Activated CD4-positive, alpha-beta memory T cell treated with anti-CD3 and anti-CD28 coated beads, Interleukin-2, amount 10 ng/mL, durations not matched to agents 7 days and 5 days (primary cell): ENCODE data around the gene SKP2. TPM values are rescaled to one million over a fixed set of nuclear protein-coding genes. Genes with fewer than 3 reads are reported as not detected.

Source experiments
- CTCF ChIA-PET: fragments of 350-600 bp; sonication (Branson Sonifier 250); formaldehyde crosslinking; loops from one replicate; lab custom pipeline; 2021; ENCODE audit warnings: antibody characterized with exemption, inconsistent platforms; lab: Charles Lee
- POLR2A ChIA-PET: fragments of 350-600 bp; sonication (Branson Sonifier 250); formaldehyde crosslinking; loops from one replicate; lab custom pipeline; 2021; ENCODE audit warnings: antibody characterized with exemption; lab: Charles Lee
- DNase-seq: peaks from one replicate; pipeline ENCODE4 v3.0.0-alpha.2; 2020
- H3K27ac Mint-ChIP-seq: one replicate; pipeline ENCODE4 v1.8.0; 2021; ENCODE audit warnings: mild to moderate bottlenecking, mixed read lengths
- H3K27me3 Mint-ChIP-seq: one replicate; pipeline ENCODE4 v1.8.0; 2021; ENCODE audit warnings: mixed read lengths
- H3K36me3 Mint-ChIP-seq: one replicate; pipeline ENCODE4 v1.8.0; 2021; ENCODE audit warnings: low read depth, mixed read lengths
- H3K4me1 Mint-ChIP-seq: one replicate; pipeline ENCODE4 v1.8.0; 2021; ENCODE audit warnings: mixed read lengths
- H3K4me3 Mint-ChIP-seq: one replicate; pipeline ENCODE4 v1.8.0; 2021; ENCODE audit warnings: mild to moderate bottlenecking, mixed read lengths
- H3K9me3 Mint-ChIP-seq: one replicate; pipeline ENCODE4 v1.8.0; 2021; ENCODE audit warnings: mixed read lengths
- total RNA-seq, 2 experiments: library from RNA; stranded (reverse); gene quantifications; one replicate each; pipeline ENCODE4 v1.2.3, GENCODE V29; 2021

The SKP2 gene
- total RNA-seq, 2 experiments from 2014 or later, result 33.1 to 37.9 TPM

- no peaks in the 10 kb centered on the region for H3K9me3 Mint-ChIP-seq
- no peak overlapping the region for H3K27ac Mint-ChIP-seq
- H3K4me1 Mint-ChIP-seq, result peaks cover 30% of the 10 kb centered on the region
These were observed 5.5 kb upstream of the SKP2 start for GRCh38 chr5:36146390-36146789.

GRCh38 chr5:36147681-36148080 lies 4.2 kb upstream of the SKP2 start:
- DNase-seq, result no peak
- Mint-ChIP-seq H3K4me3 (no peak overlapping the region), H3K4me1 (peaks cover 36% of the 10 kb centered on the region), H3K9me3 (no peaks in the 10 kb centered on the region), H3K27ac (no peak overlapping the region), H3K36me3 (peaks cover 22% of the 10 kb centered on the region), H3K27me3 (no peaks in the 10 kb centered on the region)
- ChIA-PET CTCF (interaction anchor here (1.9 kb wide), 1 partner anchor 94 kb away, joined by 4 read pairs; the partner anchor contains the start of gene NADK2), POLR2A (no interaction called here)

More at GRCh38 chr5:36146390-36146789, 5.5 kb upstream of the SKP2 start:
- no peak overlapping the region for H3K4me3 Mint-ChIP-seq
- CTCF ChIA-PET, result no interaction called here
- POLR2A ChIA-PET, result no interaction called here
- H3K36me3 Mint-ChIP-seq, result peaks cover 18% of the 10 kb centered on the region
- DNase-seq, result no peak
- no peaks in the 10 kb centered on the region for H3K27me3 Mint-ChIP-seq

- Mint-ChIP-seq H3K27ac (peak overlapping the region; percentile 83), H3K4me1 (peaks cover 60% of the 10 kb centered on the region), H3K9me3 (no peaks in the 10 kb centered on the region), H3K4me3 (peak overlapping the region; percentile 97), H3K27me3 (no peaks in the 10 kb centered on the region), H3K36me3 (peaks cover 43% of the 10 kb centered on the region)
- ChIA-PET CTCF (interaction anchor here (1.1 to 4.3 kb wide), 8 partner anchors 9 to 540 kb away, joined by 3 to 34 read pairs (median 4); partner anchors contain the start of gene NADK2), POLR2A (interaction anchor here (0.7 to 4.1 kb wide), 19 partner anchors 9 to 1222 kb away, joined by 3 to 80 read pairs (median 4); partner anchors contain the start of genes DNAJC21, NADK2 and NUP155)
- peak; percentile 67 for DNase-seq
These were observed 1.1 kb upstream of the SKP2 start for GRCh38 chr5:36150676-36151433.

- no peak for DNase-seq
- Mint-ChIP-seq H3K4me1 (peaks cover 69% of the 10 kb centered on the region), H3K27ac (peak overlapping the region; percentile 83), H3K4me3 (peak overlapping the region; percentile 97), H3K27me3 (no peaks in the 10 kb centered on the region), H3K9me3 (no peaks in the 10 kb centered on the region), H3K36me3 (peaks cover 56% of the 10 kb centered on the region)
- POLR2A ChIA-PET, result interaction anchor here (0.8 to 4.1 kb wide), 11 partner anchors 9 to 1229 kb away, joined by 3 to 80 read pairs (median 7); partner anchors contain the start of genes NADK2 and NIPBL
- CTCF ChIA-PET, result interaction anchor here (0.7 to 4.3 kb wide), 6 partner anchors 14 to 521 kb away, joined by 3 to 34 read pairs (median 9); partner anchors contain the start of gene NADK2
These were observed 700 bp downstream of the SKP2 start for GRCh38 chr5:36152324-36153297.

DNA sequence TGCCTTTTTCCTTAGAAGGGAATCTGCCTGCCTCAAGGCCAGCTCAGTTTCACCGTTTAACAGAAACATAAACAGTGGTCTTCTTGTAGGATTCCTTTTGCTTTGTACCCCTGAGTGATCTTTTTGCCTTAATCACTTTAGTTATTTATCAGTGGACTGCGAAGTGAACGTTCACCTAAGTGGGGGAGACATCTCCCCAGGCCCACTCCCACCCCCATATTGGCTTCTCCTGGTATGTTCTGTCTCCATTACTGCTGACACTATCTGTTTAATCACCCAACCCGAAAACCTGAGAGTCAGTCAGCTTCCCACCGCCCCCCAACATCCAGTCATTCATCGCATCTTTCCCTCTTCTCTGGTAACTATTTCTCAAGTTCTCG lies 1.4 kb downstream of the SKP2 start:
- no peaks in the 10 kb centered on the region for H3K27me3 Mint-ChIP-seq
- peak overlapping the region; percentile 13 for H3K27ac Mint-ChIP-seq
- CTCF ChIA-PET, result interaction anchor here (0.7 to 4.3 kb wide), 5 partner anchors 63 to 522 kb away, joined by 3 to 34 read pairs (median 14); partner anchors contain the start of gene NADK2
- peak overlapping the region; percentile 97 for H3K4me3 Mint-ChIP-seq
- DNase-seq, result no peak
- no peaks in the 10 kb centered on the region for H3K9me3 Mint-ChIP-seq
- H3K36me3 Mint-ChIP-seq, result peaks cover 62% of the 10 kb centered on the region
- POLR2A ChIA-PET, result interaction anchor here (1.2 to 4.1 kb wide), 6 partner anchors 9 to 1230 kb away, joined by 3 to 80 read pairs (median 14); partner anchors contain the start of genes NADK2 and NIPBL
- peaks cover 68% of the 10 kb centered on the region for H3K4me1 Mint-ChIP-seq

DNA sequence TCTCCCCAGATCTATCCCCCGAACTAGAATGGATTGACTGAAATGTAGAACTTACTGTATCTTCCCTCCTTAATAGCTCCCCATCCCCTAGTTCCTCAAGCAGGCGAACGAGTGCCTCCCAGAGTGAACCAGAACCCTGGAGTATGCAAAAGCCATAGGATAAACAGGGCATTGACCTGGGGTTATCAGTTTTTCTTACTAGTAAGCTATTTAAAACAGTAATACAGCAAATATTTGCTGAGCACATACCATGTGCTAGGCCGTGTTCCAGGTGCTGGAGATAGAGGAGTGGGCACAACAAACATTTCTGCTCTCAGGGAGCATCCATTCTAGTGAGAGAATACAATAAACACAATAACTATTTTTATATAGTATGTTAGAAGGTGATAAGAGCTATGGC lies 1.8 kb downstream of the SKP2 start:
- peaks cover 66% of the 10 kb centered on the region for H3K36me3 Mint-ChIP-seq
- H3K27ac Mint-ChIP-seq, result peak overlapping the region; percentile 13
- DNase-seq, result no peak
- no peaks in the 10 kb centered on the region for H3K9me3 Mint-ChIP-seq
- CTCF ChIA-PET, result interaction anchor here (0.7 to 4.3 kb wide), 3 partner anchors 63 to 522 kb away, joined by 3 to 34 read pairs (median 4); partner anchors contain the start of gene NADK2
- H3K27me3 Mint-ChIP-seq, result no peaks in the 10 kb centered on the region
- peaks cover 72% of the 10 kb centered on the region for H3K4me1 Mint-ChIP-seq
- POLR2A ChIA-PET, result interaction anchor here (1.2 to 4.1 kb wide), 4 partner anchors 14 to 722 kb away, joined by 3 to 80 read pairs (median 14); partner anchors contain the start of genes NADK2 and NIPBL
- peak overlapping the region; percentile 97 for H3K4me3 Mint-ChIP-seq

DNA sequence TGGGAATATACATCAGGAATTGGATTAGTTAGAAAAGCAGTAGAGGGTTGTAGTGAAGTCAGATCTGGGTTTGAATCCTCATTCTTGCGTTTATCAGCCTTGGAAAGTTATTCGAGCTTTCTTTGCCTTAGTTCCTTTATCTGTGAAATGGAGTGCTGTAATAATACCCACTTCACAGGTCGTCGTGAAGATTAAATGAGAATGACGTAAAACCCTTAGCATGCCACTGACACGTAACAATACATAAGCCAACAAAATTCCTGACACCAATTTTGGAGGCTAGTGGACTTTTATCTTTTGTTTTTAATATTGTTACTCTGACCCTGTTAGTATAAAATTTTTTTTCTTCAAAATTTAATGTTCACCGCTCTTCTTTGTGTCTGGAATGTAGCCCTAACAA lies 3.4 kb downstream of the SKP2 start:
- no peaks in the 10 kb centered on the region for H3K9me3 Mint-ChIP-seq
- no peak for DNase-seq
- peaks cover 65% of the 10 kb centered on the region for H3K4me1 Mint-ChIP-seq
- ChIA-PET CTCF (no interaction called here), POLR2A (no interaction called here)
- H3K36me3 Mint-ChIP-seq, result peaks cover 73% of the 10 kb centered on the region
- H3K27me3 Mint-ChIP-seq, result no peaks in the 10 kb centered on the region
- H3K27ac Mint-ChIP-seq, result no peak overlapping the region
- H3K4me3 Mint-ChIP-seq, result no peak overlapping the region

- DNase-seq, result no peak
- Mint-ChIP-seq H3K4me1 (peaks cover 62% of the 10 kb centered on the region), H3K9me3 (no peaks in the 10 kb centered on the region), H3K27ac (no peak overlapping the region), H3K36me3 (peaks cover 76% of the 10 kb centered on the region), H3K27me3 (no peaks in the 10 kb centered on the region), H3K4me3 (no peak overlapping the region)
- ChIA-PET CTCF (no interaction called here), POLR2A (no interaction called here)
These were observed 4.2 kb downstream of the SKP2 start for GRCh38 chr5:36156121-36156601.

DNA sequence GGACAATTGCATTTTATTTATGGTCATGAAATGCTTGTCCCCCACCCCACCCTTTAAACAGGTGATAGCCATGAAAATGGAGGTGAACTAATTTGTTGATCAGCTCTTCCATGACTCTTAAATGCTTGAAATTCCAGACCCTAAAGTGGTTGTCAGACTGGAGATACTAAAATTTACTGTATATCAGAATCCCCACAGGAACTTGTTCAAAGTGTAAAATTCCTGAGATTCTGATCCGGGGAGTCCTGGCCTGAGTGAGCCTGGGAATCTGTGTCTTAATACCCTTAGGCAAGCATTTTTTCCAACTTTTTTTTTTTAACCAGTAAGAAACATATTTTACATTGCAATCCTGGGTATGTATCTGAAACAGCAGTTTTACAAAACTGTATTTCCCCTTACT lies 4.7 kb downstream of the SKP2 start:
- peaks cover 67% of the 10 kb centered on the region for H3K4me1 Mint-ChIP-seq
- ChIA-PET POLR2A (no interaction called here), CTCF (no interaction called here)
- H3K27me3 Mint-ChIP-seq, result no peaks in the 10 kb centered on the region
- H3K9me3 Mint-ChIP-seq, result no peaks in the 10 kb centered on the region
- H3K4me3 Mint-ChIP-seq, result no peak overlapping the region
- H3K27ac Mint-ChIP-seq, result no peak overlapping the region
- H3K36me3 Mint-ChIP-seq, result peaks cover 81% of the 10 kb centered on the region
- DNase-seq, result no peak

GRCh38 chr5:36158144-36158543 lies 6.2 kb downstream of the SKP2 start:
- ChIA-PET CTCF (interaction anchor here (1.0 to 1.1 kb wide), 2 partner anchors 9 to 85 kb away, joined by 3 read pairs; no protein-coding TSS in a partner anchor), POLR2A (interaction anchor here (1.4 to 2.0 kb wide), 2 partner anchors 20 to 84 kb away, joined by 6 to 8 read pairs; partner anchors contain the start of gene NADK2)
- DNase-seq, result no peak
- Mint-ChIP-seq H3K4me3 (no peak overlapping the region), H3K4me1 (peaks cover 62% of the 10 kb centered on the region), H3K27ac (no peak overlapping the region), H3K9me3 (no peaks in the 10 kb centered on the region), H3K36me3 (peaks cover 88% of the 10 kb centered on the region), H3K27me3 (no peaks in the 10 kb centered on the region)

DNA sequence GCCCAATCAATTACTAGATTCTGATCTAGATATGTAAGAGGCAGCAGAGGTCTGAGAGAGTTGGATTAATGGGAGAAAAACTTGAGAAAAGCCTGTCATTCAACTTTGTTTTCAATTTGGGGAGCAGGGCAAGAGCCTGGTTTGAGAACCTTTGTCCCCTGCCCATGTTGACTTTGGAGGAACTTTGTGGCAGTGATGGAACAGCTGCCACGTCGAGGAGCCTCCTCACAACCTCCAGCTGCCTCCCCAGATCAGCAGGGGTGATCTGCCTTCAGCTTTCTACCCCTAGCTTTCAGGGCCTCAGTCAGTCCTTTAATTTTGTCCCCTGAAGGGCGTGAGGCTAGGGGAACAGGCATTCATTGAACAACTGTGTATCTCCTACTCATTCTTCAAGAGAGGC lies 8.7 kb downstream of the SKP2 start:
- CTCF ChIA-PET, result interaction anchor here (1.4 kb wide), 1 partner anchor 10 kb away, joined by 3 read pairs; no protein-coding TSS in a partner anchor
- no peak for DNase-seq
- Mint-ChIP-seq H3K36me3 (peaks cover 81% of the 10 kb centered on the region), H3K9me3 (no peaks in the 10 kb centered on the region), H3K4me3 (no peak overlapping the region), H3K27me3 (no peaks in the 10 kb centered on the region), H3K4me1 (peaks cover 45% of the 10 kb centered on the region), H3K27ac (no peak overlapping the region)
- POLR2A ChIA-PET, result interaction anchor here (4.0 kb wide), 1 partner anchor 9 kb away, joined by 23 read pairs; the partner anchor contains the start of genes LMBRD2 and SKP2

GRCh38 chr5:36161361-36161760 lies 9.4 kb downstream of the SKP2 start:
- H3K9me3 Mint-ChIP-seq, result no peaks in the 10 kb centered on the region
- no peaks in the 10 kb centered on the region for H3K27me3 Mint-ChIP-seq
- peaks cover 78% of the 10 kb centered on the region for H3K36me3 Mint-ChIP-seq
- ChIA-PET CTCF (no interaction called here), POLR2A (interaction anchor here (0.6 to 4.0 kb wide), 2 partner anchors 10 to 81 kb away, joined by 3 to 23 read pairs; partner anchors contain the start of genes LMBRD2 and SKP2)
- DNase-seq, result no peak
- peaks cover 37% of the 10 kb centered on the region for H3K4me1 Mint-ChIP-seq
- no peak overlapping the region for H3K27ac Mint-ChIP-seq
- H3K4me3 Mint-ChIP-seq, result no peak overlapping the region
